ENCODE results near the gene NOX5.

- TF ChIP-seq CTCF (IDR thresholded peaks at IDR 0.05) (no peak), EZH2 (IDR thresholded peaks at IDR 0.05; ENCODE audit: borderline replicate concordance, insufficient read depth, low read depth, low read length, poor library complexity, severe bottlenecking) (no peak)
Measured at GRCh38 chr15:69076756-69077155, 62.3 kb downstream of the NOX5 start.
